PFSK-1 (cell line): Measurements from ENCODE around the gene DNAAF5.

Experiments
- FOXP2 ChIP-seq: optimal IDR thresholded peaks from 2 replicates; pipeline ENCODE3; 2011; ENCODE audit warnings: borderline replicate concordance, control low read depth, inconsistent platforms; ENCODE audit not compliant: insufficient read depth; ENCODE audit errors: extremely low read length, extremely low read depth
- POLR2AphosphoS5 ChIP-seq: IDR thresholded peaks from 2 replicates; pipeline ENCODE4 v1.6.1; 2012; ENCODE audit warnings: low read depth, mild to moderate bottlenecking, control low read depth, low read length, moderate library complexity
- SIN3A ChIP-seq: IDR thresholded peaks from 2 replicates; pipeline ENCODE4 v1.6.1; 2012; ENCODE audit warnings: mild to moderate bottlenecking, low read length, moderate library complexity, borderline replicate concordance; ENCODE audit not compliant: insufficient read depth
- TAF1 ChIP-seq: IDR thresholded peaks from 2 replicates; pipeline ENCODE4 v1.6.1; 2012; ENCODE audit warnings: low read length, control low read depth, borderline replicate concordance; ENCODE audit not compliant: insufficient read depth
- TF ChIP-seq, protein P1 (sequence below), 2 experiments: IDR thresholded peaks; 2 replicates each; pipeline versions ENCODE4 v1.6.1 to v1.8.0; 2011 to 2012; ENCODE audit warnings: low read depth in 2 of 2, low read length in 2 of 2, control low read depth in 1 of 2, inconsistent platforms in 1 of 2, mild to moderate bottlenecking in 1 of 2, moderate library complexity in 1 of 2; ENCODE audit not compliant: insufficient read depth in 1 of 2

DNAAF5 gene

GRCh38 chr7:691361-692045, 35.0 kb upstream of the DNAAF5 start:
- TF ChIP-seq, protein P1, sequence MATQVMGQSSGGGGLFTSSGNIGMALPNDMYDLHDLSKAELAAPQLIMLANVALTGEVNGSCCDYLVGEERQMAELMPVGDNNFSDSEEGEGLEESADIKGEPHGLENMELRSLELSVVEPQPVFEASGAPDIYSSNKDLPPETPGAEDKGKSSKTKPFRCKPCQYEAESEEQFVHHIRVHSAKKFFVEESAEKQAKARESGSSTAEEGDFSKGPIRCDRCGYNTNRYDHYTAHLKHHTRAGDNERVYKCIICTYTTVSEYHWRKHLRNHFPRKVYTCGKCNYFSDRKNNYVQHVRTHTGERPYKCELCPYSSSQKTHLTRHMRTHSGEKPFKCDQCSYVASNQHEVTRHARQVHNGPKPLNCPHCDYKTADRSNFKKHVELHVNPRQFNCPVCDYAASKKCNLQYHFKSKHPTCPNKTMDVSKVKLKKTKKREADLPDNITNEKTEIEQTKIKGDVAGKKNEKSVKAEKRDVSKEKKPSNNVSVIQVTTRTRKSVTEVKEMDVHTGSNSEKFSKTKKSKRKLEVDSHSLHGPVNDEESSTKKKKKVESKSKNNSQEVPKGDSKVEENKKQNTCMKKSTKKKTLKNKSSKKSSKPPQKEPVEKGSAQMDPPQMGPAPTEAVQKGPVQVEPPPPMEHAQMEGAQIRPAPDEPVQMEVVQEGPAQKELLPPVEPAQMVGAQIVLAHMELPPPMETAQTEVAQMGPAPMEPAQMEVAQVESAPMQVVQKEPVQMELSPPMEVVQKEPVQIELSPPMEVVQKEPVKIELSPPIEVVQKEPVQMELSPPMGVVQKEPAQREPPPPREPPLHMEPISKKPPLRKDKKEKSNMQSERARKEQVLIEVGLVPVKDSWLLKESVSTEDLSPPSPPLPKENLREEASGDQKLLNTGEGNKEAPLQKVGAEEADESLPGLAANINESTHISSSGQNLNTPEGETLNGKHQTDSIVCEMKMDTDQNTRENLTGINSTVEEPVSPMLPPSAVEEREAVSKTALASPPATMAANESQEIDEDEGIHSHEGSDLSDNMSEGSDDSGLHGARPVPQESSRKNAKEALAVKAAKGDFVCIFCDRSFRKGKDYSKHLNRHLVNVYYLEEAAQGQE (IDR thresholded peaks at IDR 0.05; ENCODE audit: insufficient read depth in 1 of 2, low read depth in 2 of 2, low read length in 2 of 2): no peak
- TF ChIP-seq SIN3A (no peak), TAF1 (no peak), POLR2AphosphoS5 (no peak), FOXP2 (no peak)

DNA sequence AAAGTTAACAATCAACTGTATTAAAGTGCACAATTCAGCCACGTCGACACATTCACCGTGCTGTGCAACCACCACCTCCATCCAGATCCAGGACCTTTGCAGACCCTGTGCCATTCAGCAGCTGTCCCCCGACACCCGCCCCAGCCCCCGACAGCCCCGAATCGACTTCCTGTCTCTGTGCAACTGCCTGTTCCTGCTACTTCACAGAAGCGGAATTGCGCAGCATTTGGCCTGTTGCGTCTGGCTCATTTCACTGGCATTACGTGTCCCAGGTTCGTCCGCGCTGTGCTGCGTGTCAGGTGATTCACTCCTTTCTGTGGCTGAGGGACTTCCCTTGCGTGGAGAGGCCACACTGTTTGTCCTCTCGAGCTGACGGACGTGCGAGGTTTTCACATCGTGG, 33.2 kb upstream of the DNAAF5 start:
- TF ChIP-seq TAF1: no peak
- TF ChIP-seq FOXP2: no peak
- no peak for TF ChIP-seq SIN3A
- TF ChIP-seq POLR2AphosphoS5: no peak
- TF ChIP-seq, protein P1 (IDR thresholded peaks at IDR 0.05; ENCODE audit: insufficient read depth in 1 of 2, low read depth in 2 of 2, low read length in 2 of 2): no peak

DNA sequence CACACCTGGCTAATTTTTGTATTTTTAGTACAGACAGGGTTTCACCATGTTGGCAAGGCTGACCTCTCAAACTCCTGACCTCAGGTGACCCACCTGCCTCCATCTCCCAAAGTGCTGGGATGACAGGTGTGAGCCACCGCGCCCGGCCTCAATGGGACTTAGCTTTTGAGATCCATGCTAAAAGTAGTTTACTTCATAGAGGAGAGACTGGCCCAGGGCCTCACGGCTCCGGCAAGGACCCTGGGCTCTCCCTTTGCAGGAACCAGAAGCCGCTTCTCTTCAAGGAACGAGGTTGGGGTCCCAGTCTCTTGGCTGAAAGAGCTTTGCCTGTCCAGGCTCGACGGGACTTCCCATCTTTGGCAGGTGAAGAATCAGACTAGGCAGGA, 30.1 kb upstream of the DNAAF5 start:
- no peak for TF ChIP-seq SIN3A
- no peak for TF ChIP-seq TAF1
- no peak for TF ChIP-seq POLR2AphosphoS5
- no peak for TF ChIP-seq FOXP2
- TF ChIP-seq, protein P1 (IDR thresholded peaks at IDR 0.05; ENCODE audit: insufficient read depth in 1 of 2, low read depth in 2 of 2, low read length in 2 of 2): no peak

- TF ChIP-seq, protein P1 (IDR thresholded peaks at IDR 0.05; ENCODE audit: insufficient read depth in 1 of 2, low read depth in 2 of 2, low read length in 2 of 2): no peak
- TF ChIP-seq FOXP2 (no peak), SIN3A (no peak), POLR2AphosphoS5 (no peak), TAF1 (no peak)
These were observed 29.5 kb upstream of the DNAAF5 start for GRCh38 chr7:696812-697551.
